Duodenal mucosa (tissue), 2 donors: ENCODE measurements around the gene BEND5.

Source experiments
- H3K27ac ChIP-seq: one replicate; pipeline ENCODE4 v1.7.0; 2013; ENCODE audit warnings: low read depth, low read length
- H3K27me3 ChIP-seq, 2 donors: one replicate each; pipeline ENCODE4 v1.7.0; 2013; ENCODE audit warnings: low read length in 2 of 2, control low read depth in 1 of 2; ENCODE audit not compliant: insufficient read depth in 2 of 2, control insufficient read depth in 1 of 2
- H3K36me3 ChIP-seq, 2 donors: one replicate each; pipeline ENCODE4 v1.7.0; 2013; ENCODE audit warnings: low read length in 2 of 2, control low read depth in 1 of 2; ENCODE audit not compliant: insufficient read depth in 2 of 2, control insufficient read depth in 1 of 2
- H3K4me1 ChIP-seq, 2 donors: one replicate each; pipeline ENCODE4 v1.7.0; 2013; ENCODE audit warnings: low read length in 2 of 2, control low read depth in 1 of 2; ENCODE audit not compliant: insufficient read depth in 2 of 2, control insufficient read depth in 1 of 2
- H3K4me3 ChIP-seq, 2 donors: one replicate each; pipeline ENCODE4 v1.7.0; 2013; ENCODE audit warnings: low read length in 2 of 2, low read depth in 1 of 2
- H3K9ac ChIP-seq, 2 donors: one replicate each; pipeline ENCODE4 v1.7.0; 2013; ENCODE audit warnings: low read length in 2 of 2, low read depth in 1 of 2
- H3K9me3 ChIP-seq, 2 donors: one replicate each; pipeline ENCODE4 v1.7.0; 2013; ENCODE audit warnings: low read length in 2 of 2, control low read depth in 1 of 2; ENCODE audit not compliant: control insufficient read depth in 1 of 2

BEND5 gene

DNA sequence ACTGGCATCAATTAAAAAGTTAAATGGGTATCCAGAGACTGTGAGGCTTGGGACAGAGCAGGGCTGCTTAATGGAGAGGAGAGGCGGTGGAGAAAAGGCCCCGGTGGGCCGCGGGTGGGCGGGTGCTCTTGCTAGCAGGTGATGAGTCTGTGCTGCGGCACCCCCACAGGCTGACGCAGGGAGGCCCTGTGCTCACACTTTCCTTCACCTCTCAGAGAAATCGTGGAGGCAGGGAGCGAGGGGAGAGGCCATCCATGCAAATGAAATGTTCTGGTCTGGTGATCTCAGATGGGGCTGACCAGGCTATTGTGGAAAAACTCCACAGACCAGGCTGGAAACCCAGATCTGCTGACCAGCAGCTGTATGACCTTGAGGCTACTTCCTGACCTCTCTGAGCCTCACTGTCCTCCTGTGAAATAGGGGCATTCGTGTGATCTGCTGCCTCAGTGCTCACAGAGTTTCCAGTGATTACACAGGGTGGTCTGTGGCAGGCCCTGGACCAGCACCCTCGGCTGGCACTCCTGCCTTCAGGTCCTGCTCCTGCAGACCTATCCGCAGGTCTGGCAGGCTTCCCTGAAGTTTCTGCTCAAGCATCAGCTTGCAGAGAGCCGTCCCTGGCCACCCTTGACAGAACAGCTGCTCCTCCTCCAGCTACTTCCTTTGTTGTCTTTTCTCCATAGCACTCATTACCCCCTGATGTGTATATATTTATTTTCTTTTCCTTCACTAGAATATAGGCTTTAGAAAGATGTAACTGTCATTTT, 89.2 kb downstream of the BEND5 start:
- Histone ChIP-seq H3K36me3 (no peaks in the 10 kb centered on the region), H3K9me3 (no peaks in the 10 kb centered on the region), H3K27me3 (no peaks in the 10 kb centered on the region), H3K4me3 (no peak overlapping the region), H3K27ac (no peak overlapping the region), H3K4me1 (no peaks in the 10 kb centered on the region), H3K9ac (no peak overlapping the region)

DNA sequence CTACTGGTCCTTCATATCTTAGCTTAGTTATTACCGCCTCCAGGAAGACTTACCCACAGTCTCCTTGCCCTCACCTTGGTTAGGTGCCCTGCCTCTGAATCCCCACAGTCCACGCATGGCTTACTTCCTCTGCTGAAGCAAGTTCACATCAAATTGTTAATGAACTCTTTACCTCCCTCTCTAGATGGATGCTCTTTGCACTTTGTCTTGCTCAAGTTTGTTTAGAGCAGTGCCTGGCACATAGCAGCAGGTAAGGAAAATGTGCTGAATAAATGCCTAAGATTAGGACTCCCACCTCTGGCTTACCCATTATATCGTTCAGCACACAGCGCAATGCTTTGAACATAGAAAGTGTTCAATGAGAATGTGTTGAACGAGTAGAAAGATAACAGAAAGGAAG, 90.5 kb downstream of the BEND5 start:
- Histone ChIP-seq H3K4me1 (peaks cover 0 to 1% of the 10 kb centered on the region in 2 donors), H3K27me3 (no peaks in the 10 kb centered on the region), H3K9ac (no peak overlapping the region), H3K4me3 (no peak overlapping the region), H3K27ac (no peak overlapping the region), H3K9me3 (no peaks in the 10 kb centered on the region), H3K36me3 (no peaks in the 10 kb centered on the region)

DNA sequence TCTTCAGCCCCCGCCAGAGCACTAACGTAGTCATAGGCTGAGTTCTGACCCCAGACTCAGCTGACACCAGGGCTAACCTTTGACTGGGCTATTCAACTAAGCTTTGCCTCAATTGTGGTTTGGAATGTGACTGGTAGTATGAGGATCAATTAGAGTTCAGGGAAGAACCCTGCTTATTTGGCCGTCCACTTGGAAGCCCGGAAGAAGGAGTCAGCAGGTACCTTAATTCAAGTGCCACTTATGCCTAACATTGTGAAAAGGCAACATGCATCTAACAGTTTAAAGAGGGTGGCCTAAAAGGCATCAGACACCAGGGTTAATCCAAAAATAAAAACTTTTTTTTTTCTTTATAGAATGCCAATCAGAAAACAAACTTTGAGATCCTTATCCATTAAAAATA, 92.3 kb downstream of the BEND5 start:
- H3K4me3 ChIP-seq, result no peak overlapping the region

GRCh38 chr1:48683839-48684238, 92.9 kb downstream of the BEND5 start:
- H3K36me3 ChIP-seq, result no peaks in the 10 kb centered on the region
- H3K27me3 ChIP-seq, result no peaks in the 10 kb centered on the region
- H3K9ac ChIP-seq, result no peak overlapping the region
- peaks cover 16 to 20% of the 10 kb centered on the region in 2 donors for H3K4me1 ChIP-seq
- no peaks in the 10 kb centered on the region for H3K9me3 ChIP-seq
- no peak overlapping the region for H3K27ac ChIP-seq
- H3K4me3 ChIP-seq, result no peak overlapping the region

More for the DNA sequence above, 92.3 kb downstream of the BEND5 start:
- Histone ChIP-seq H3K9ac (no peak overlapping the region), H3K36me3 (no peaks in the 10 kb centered on the region), H3K27ac (no peak overlapping the region), H3K27me3 (no peaks in the 10 kb centered on the region), H3K9me3 (no peaks in the 10 kb centered on the region), H3K4me1 (peaks cover 10 to 15% of the 10 kb centered on the region in 2 donors)

- no peaks in the 10 kb centered on the region for H3K27me3 ChIP-seq
- peaks cover 28 to 34% of the 10 kb centered on the region in 2 donors for H3K4me1 ChIP-seq
- no peaks in the 10 kb centered on the region for H3K36me3 ChIP-seq
- H3K27ac ChIP-seq, result no peak overlapping the region
- no peak overlapping the region for H3K9ac ChIP-seq
- no peaks in the 10 kb centered on the region for H3K9me3 ChIP-seq
- no peak overlapping the region for H3K4me3 ChIP-seq
Measured at GRCh38 chr1:48681476-48682305, 95.0 kb downstream of the BEND5 start.

DNA sequence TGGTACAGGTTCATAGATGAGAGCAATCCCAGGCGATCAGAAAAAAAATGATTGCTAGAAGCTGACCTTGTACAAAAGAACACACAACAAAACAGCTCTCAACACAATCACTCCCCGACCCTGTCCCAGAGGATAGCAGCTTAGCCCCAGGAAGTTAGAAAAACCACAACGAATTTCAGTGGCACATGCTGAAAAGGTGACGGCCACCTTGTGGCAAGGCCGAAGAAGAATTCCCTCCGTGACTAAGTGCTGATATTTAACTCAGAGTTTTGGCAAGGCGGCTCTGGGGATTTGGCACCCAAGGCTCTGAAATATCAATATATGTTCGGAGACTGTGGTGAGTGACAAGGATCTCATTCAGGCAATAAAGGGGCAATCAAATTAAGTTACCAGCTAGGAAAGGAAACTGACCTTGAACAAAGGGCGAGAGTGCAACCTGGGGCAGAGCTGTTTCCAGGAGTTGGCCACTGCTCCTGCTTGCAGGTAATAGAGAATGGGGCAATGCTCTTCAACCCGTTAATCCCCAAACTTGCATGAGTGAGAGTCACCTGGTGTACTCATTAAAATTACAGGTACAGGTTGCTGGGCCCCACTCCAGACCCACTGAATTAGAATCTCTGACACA, 96.2 kb downstream of the BEND5 start:
- Histone ChIP-seq H3K27me3 (no peaks in the 10 kb centered on the region), H3K4me3 (no peak overlapping the region), H3K27ac (no peak overlapping the region), H3K36me3 (no peaks in the 10 kb centered on the region), H3K9me3 (no peaks in the 10 kb centered on the region), H3K9ac (no peak overlapping the region), H3K4me1 (peaks cover 28 to 37% of the 10 kb centered on the region in 2 donors)

DNA sequence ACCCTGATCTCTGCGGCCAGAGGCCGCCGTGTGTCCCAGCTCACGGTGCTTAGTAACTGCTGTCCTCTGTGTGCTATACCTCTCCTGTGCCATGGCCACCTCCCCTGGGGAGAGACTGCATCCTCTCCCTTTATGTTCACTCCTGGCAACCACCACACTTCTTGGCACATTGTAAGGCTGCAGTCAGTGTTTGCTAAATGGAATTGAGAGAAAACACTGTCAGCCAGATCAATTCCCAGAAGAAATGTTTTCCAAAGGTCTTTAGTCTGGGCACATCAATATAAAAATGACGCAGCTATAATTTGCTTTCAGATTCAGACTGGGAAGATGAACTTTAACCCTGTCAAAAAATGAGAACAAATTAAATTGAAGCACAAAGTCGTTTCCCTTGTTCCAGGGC, 96.8 kb downstream of the BEND5 start:
- H3K9ac ChIP-seq, result no peak overlapping the region
- H3K4me1 ChIP-seq, result peaks cover 28 to 37% of the 10 kb centered on the region in 2 donors
- no peaks in the 10 kb centered on the region for H3K27me3 ChIP-seq
- no peak overlapping the region for H3K4me3 ChIP-seq
- H3K36me3 ChIP-seq, result no peaks in the 10 kb centered on the region
- no peaks in the 10 kb centered on the region for H3K9me3 ChIP-seq
- H3K27ac ChIP-seq, result no peak overlapping the region

DNA sequence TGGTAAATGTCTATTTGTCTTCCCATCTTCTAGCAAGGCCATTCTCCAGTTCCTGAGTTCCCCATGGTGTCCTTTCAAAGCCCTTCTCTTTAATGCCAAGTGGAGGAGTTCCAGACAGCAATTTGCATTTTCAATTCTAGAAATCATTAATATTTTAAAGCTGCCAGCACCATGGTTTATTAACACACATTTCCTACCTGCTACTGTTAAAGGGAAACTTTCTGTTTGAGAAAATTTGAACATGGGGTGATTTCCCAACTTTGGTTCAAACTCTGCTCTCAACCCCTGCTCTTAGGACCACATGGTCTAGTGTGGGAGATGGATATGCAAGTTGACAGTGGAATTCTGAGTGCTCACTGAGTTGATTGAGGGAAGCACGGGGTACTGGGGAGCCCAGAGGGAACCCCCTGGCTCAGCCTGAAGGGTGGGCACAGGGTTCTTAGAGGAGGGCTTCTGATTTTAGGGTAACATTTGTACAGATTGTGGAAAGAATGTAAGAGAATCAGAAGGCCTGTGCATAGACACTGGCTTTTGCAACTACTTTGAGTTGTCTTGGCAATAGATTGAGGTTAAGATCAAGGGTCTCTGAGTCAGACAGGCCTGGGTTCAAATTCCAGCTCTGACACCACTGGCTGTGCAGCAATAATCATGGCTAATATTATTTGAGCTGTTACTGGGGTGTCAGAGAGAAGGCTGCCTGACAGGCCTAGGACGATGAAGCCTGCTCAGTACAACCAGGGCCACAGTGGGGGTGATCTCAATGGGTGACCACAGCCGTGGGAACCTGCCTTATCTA, 97.8 kb downstream of the BEND5 start:
- H3K27ac ChIP-seq, result no peak overlapping the region
- H3K4me3 ChIP-seq, result peak overlapping the region in 1 of 2 donors; percentile 19
- no peaks in the 10 kb centered on the region for H3K36me3 ChIP-seq
- H3K4me1 ChIP-seq, result peaks cover 28 to 37% of the 10 kb centered on the region in 2 donors
- H3K27me3 ChIP-seq, result no peaks in the 10 kb centered on the region
- no peak overlapping the region for H3K9ac ChIP-seq
- no peaks in the 10 kb centered on the region for H3K9me3 ChIP-seq
